Ovary (tissue), 3 donors: ENCODE measurements around the gene GPR155.

Experiments
- CTCF ChIP-seq, 3 donors: fragments of 450-650 bp in 2 of 3; fragments of 200-600 bp in 1 of 3; IDR thresholded peaks; one replicate each; pipeline versions ENCODE4 v1.5.1 to v1.8.0; 2016 to 2022; ENCODE audit warnings: antibody characterized with exemption in 3 of 3, mild to moderate bottlenecking in 1 of 3
- POLR2A ChIP-seq: fragments of 450-650 bp; IDR thresholded peaks from one replicate; pipeline ENCODE4 v1.6.1; 2017; ENCODE audit warnings: antibody characterized with exemption, mild to moderate bottlenecking, moderate library complexity
- donor health status: DM: no; HTN: no; CAD: no.

GRCh38 chr2:174499371-174499770, 12.5 kb upstream of the GPR155 start:
- TF ChIP-seq CTCF (IDR thresholded peaks at IDR 0.05) (no peak), POLR2A (no peak)
